Effector CD4-positive, alpha-beta T cell (primary cell): ENCODE data around the gene SAMD14.

Source experiments
- DNase-seq: peaks from one replicate; pipeline ENCODE4 v3.0.0-alpha.2; 2020

Gene SAMD14

DNA sequence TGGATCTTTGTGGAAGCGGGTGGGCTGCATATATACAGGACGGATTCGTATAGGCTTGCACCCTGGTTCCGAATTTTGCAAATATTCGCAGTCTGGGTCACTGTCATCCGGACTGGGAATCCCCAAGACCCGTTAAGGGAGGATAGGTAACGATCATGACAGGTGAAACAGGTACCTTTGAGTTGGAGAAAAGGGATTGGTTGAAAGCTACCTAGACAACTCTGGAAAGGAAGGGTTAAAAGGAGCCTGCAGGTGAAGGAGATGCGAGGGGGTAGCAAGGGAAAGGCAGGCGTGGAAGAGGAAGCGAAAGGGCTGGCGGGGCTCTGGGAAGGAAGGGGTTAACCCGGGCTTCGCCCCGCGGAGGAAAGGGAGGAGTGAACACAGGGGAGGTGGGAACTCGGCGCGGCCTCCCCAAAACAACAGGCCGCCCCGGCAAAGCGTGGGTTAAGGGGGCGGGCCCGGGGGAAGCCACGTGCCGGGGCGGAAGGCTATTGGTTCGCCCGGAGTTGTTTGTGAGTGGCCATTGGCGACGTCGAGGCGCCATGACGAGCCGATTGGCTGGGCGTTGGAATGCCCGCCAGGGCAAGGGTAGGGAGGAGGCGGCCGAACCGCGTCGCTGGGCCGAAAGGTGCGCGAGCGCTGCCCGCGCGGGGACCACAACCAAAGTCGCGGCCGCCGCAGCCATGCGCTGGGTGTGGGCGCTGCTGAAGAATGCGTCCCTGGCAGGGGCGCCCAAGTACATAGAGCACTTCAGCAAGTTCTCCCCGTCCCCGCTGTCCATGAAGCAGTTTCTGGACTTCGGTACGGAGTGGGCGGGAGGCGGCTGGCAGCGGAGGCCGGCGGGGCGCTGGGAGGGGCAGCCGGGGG lies 35.0 kb downstream of the SAMD14 start, which contains the start of gene PDK2:
TSS of gene PDK2 (plus strand) at position 599 of the 867 bp plus-strand sequence. CDS start at position 684, 85 bp downstream.
- peak; percentile 94 for DNase-seq

DNA sequence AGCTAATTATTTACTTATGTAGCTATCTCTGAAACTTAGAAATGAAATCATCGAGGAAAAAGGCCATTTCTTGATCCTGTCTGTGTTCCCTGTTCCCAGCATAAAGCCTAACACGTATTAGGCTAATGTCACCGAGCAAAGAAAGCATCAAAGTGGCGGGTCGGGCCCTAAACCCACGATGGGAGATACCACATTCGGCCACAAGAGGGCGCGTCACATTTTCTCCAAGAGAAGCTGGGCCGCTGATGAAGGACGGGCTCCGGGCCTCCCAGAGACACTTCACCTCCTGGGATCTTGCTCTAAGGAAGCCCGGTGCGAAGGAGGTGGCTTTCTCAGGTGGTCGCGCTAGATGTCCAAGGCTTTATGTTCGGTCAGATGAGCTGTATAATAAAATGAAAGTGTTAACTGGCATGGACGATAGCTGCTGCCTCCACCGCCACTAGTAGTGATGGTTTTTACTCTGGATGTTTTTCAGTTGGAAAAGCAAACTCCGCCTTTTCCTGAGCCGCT lies 35.7 kb downstream of the SAMD14 start:
- DNase-seq = peak; percentile 90

DNA sequence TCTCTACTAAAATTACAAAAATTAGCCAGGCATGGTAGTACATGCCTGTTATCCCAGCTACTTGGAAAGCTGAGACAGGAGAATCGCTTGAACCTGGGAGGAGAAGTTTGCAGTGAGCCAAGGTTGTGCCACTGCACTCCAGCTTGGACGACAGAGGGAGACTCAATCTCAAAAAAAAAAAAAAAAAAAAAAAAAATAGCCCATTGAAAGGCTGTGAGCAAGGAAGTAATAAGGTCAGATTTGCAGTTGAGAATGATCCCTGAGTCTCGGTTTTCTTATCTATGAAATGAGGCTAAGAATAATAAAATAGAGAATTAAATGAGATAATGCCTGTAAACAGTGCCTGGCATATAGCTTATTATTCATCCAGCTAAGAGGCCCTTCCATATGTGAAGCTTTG lies 36.2 kb downstream of the SAMD14 start:
- DNase-seq = no peak

DNA sequence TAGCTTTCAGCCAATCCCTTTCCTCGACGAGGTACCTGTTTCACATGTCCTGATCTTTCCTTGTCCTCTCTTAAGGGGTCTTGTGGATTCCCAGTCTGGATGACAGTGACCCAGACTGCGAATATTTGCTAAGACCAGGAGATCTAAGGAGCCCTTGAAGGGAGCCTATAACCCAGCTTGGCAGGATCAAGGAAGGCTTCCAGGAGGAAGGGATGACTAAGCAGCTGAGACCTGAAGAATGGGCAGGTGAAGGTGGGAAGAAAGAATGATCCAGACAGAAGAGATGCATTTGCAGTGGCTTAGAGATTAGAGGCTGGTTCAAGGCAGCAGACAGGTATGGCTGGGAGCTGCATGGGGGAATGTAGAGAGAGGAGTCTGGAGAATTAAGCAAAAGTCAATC lies 36.7 kb downstream of the SAMD14 start:
- DNase-seq = no peak

DNA sequence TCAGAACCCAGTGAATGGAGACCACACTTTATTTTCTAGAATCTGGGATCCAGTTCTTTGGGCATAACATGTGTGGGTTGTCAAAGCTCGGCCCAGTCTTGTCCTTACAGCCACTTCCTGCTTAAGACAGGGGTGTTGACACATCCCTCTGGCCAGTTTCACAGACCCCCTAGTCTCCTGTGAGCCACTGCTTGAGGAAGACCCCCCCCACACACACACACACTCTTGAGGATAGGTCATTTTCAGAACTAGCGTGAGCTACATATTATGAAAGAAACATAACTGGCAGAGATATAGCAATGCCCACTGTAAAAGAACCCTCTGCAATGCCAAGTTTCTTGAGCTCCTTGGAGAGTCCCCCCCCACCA lies 38.1 kb downstream of the SAMD14 start:
- no peak for DNase-seq

DNA sequence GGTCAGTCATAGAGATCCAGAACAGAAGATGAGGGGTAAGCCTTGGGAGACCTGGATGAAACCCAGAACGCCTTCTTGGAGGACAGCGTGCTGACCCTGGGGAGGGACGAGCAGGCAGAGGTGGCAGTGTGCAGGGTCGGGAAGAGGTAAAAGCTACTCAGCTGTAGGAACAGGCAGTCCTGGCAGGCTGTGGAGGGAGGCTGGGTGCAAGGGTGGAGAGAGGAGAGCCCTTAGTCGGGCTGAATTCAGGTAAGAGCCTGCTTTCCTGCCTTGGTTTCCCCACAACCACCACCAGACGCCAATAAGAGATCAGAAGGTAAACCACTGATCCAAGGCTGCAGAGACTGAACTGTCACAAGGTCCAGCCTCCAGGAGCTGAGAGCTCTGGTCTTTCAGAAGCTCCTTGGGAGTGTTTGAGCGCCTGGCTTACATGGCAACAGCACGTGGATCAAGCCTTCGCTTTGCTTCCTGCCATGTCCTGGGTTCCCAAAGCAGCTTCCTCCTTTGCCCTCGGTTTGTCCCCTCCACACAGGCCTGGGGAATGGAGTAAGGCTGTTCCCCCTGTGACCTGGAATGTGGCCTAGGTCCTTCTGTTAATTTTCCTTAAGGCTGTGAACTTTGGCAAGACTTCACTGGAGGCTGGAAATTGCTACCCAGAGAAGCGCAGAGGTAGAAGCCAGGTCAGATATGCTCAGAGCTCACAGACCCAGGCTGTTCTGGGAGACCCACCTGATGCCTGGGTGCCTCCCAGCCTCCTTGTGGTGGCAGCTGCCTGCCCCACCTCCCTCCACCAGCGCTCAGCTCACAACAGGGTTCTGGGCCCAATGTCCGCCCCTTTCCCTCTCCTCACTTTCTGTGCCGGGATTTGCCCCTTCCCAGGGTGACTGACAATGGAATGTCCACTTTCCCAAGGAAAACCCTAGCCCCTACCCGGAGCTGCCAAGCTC lies 38.7 kb downstream of the SAMD14 start:
- no peak for DNase-seq

DNA sequence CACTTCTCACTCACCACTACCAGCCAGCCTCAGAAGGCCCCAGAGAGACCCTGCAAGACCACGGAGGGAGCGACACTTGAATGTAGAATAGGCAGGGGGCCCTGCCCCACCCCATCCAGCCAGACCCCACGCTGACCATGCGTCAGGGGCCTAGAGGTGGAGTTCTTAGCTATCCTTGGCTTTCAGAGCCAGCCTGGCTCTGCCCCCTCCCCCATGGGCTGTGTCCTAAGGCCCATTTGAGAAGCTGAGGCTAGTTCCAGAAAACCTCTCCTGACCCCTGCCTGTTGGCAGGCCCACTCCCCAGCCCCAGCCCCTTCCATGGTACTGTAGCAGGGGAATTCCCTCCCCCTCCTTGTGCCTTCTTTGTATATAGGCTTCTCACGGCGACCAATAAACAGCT lies 39.9 kb downstream of the SAMD14 start:
- no peak for DNase-seq

DNA sequence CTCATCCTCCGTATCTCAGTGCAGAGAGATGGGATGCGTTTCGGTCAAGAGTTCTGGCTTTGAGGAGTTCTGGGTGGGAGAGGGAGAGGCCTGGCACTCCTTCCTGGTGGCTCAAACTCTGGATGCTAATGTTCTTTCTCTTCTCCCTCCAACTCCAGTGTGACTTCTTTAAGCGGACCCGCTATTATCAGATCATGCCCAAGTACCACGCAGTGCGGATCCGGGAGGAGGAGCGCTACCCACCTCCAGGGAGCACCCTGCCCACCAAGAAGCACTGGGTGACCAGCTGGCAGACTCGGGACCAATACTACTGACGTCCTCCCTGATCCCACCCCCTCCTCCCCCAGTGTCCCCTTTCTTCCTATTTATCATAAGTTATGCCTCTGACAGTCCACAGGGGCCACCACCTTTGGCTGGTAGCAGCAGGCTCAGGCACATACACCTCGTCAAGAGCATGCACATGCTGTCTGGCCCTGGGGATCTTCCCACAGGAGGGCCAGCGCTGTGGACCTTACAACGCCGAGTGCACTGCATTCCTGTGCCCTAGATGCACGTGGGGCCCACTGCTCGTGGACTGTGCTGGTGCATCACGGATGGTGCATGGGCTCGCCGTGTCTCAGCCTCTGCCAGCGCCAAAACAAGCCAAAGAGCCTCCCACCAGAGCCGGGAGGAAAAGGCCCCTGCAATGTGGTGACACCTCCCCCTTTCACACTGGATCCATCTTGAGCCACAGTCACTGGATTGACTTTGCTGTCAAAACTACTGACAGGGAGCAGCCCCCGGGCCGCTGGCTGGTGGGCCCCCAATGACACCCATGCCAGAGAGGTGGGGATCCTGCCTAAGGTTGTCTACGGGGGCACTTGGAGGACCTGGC lies 40.8 kb downstream of the SAMD14 start:
- no peak for DNase-seq

DNA sequence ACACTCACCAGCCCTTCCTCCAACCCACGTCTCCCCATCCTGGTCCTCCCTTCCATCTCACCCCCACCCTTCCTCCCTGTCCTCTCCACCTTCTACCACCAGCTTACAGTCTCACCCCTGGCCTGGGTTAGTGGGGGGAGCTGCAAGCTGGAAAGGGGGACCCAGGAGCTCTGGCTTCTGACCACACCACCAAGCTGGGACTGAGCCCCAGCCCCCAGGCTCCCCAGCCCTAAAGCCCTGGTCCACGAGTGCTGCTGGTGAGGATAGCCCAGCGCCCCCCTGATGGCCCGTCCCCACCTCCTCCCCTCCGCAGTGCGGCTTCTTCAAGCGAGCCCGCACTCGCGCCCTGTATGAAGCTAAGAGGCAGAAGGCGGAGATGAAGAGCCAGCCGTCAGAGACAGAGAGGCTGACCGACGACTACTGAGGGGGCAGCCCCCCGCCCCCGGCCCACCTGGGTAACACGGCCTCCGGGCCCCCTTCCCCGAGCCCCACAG lies 42.0 kb downstream of the SAMD14 start:
- no peak for DNase-seq

DNA sequence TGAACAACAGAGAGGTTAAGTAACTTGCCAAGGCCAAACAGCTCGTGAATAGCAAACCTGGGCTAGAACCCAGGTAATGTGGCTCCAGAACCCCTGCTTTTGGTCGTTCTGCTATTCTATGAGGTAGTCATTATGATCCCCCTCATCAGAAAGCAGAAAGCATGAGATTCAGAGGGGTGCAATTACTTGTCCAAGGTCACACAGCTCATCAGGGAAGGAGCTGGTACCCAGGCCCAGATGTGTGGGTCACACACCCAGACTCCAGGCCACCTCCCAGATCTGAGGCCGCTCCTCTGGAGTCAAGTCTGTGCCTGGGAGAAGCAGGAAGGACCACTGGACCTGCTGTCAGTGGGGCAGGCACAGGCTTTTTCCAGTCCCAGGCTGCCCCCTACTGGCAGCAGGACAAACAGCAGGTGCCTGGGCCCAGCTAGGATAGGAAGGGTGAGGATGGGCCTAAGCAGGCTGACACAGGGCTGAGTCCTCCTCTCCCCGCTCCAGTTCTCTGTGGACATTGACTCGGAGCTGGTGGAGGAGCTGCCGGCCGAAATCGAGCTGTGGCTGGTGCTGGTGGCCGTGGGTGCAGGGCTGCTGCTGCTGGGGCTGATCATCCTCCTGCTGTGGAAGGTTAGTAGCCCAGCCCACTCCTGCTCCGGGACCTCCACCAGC lies 42.6 kb downstream of the SAMD14 start:
- DNase-seq = peak; percentile 66

DNA sequence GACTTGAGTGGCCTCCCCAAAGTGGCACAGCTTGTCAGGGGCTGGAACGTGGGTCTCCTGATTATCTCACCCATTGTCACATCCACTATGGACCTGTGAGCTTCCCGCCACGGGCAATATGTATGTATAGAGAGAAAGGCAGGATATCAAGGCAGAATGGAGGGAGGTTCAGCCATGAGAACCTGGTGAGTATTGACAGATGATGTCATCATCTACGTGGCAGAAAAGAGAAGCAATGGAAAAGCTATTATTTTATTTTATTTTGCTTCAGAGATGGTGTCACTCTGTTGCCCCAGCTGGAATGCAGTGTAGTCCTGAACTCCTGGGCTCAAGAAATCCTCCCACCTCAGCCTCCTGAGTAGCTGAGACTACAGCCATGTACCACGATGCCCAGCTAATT lies 48.2 kb downstream of the SAMD14 start:
- no peak for DNase-seq

DNA sequence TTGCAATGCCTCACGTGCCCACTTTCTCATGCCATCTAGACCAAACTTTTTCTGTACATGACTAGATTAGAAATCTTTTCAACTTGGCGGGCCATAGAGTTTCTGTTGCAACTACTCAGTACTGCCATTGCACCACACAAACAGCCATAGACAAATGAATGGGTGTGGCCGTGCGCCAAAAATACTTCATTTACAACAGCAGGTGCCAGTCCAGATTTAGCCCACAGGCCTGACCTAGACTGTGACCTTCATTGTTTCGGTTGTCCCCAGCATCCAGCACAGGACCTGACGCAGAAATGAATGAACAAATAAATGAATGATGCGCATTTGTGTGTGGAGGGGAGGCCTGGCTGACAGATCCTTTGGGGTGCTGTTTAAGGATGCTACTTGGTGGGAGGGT lies 49.1 kb downstream of the SAMD14 start:
- DNase-seq = no peak

DNA sequence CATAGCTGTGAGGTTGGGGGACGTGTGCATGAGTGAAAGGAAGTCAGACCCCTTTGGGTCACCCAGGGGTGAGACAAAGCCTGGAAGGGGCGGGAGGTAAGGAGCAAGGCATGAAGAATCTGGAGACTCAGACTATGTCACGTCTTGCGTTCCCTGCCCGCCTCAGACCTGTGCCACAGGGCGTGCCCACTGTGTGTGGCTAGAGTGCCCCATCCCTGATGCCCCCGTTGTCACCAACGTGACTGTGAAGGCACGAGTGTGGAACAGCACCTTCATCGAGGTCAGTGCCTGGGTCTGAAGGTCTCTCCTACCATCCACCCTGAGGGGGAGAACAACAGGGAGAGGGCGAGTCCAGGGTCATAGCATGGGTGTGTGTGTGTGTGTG lies 49.9 kb downstream of the SAMD14 start:
- no peak for DNase-seq

DNA sequence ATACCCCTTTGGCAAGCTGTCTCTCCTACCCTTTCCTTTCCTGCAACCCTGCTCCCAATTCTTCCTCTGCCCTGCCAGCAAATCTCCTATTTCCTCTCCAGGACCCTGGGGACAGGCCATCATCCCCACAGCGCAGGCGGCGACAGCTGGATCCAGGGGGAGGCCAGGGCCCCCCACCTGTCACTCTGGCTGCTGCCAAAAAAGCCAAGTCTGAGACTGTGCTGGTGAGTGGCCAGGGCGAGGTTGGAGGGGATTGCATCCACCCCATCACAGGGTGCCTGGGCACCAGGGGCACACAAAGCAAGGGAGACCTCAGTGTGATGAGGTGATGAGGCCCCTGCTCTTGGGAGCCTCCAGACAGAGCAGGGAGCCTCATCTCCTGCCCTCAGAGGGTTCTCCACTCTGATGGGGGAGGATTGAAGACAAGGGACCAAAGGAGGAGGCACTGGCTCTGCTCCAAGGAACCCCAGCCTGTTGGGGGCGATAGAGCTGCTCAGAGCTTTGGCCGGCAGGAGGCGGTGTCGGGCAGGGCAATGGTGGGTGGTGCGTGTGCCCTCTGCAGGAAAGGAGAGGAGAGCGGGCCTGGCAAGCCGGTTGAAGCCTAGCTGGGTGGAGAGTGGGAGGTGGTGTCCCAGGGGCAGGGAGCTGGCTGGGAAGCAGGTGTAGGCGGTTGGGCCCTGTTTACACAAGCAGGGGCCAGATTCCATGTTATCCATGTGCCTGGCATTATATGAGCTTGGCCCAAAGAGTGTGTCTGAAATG lies 50.4 kb downstream of the SAMD14 start:
- no peak for DNase-seq

DNA sequence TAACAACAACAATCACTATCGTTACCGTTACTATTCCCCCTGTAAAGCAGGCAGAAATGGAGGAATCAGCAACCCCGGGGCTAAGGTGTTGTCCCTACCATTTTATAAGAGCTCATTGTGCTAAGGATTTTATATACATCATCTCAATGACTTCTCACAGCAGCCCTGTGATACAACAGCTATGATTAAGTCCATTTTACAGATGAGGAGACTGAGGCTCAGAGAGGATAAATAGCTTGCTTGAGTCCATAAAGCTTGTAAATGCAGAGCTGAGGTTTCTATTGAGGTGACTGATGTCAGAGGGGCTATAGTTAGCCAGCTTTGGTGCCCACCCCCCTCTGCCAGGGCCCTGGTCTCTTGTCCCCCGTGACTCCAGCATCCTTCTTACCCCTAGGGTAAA lies 51.5 kb downstream of the SAMD14 start:
- DNase-seq = no peak

DNA sequence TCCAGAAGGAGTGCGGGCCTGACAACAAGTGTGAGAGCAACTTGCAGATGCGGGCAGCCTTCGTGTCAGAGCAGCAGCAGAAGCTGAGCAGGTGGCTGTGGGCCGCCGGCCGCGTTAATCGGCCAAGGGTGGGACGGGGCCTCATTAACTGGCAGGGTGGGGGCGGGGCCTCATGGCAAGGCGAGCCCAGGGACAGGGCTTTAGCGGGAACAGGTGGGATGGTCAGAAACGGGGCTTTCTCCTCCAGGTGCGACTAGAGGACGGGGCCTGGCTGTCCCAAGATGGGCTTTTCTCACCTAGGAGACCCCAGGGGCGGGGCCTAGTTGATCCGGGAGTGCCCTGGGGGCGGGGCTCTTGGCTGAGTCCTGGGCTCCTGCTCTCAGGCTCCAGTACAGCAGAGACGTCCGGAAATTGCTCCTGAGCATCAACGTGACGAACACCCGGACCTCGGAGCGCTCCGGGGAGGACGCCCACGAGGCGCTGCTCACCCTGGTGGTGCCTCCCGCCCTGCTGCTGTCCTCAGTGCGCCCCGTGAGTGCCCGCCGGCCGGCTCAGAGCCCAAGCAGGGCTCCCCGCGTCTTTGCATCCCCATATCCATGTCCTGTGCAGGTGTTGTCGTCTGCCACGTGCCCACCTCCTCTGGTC lies 53.2 kb downstream of the SAMD14 start:
- no peak for DNase-seq

DNA sequence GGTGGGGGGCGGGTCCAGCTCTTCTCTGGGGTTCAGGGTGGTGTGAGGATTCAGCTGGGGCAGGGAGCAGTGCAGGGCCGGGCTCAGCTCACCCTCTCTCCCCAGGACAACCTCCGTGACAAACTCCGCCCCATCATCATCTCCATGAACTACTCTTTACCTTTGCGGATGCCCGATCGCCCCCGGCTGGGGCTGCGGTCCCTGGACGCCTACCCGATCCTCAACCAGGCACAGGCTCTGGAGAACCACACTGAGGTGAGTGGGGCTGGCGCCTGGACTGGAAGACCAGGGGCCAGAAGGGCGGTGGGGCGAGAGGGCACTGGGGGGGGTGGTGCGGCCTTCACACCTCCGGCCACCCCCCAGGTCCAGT lies 53.8 kb downstream of the SAMD14 start:
- no peak for DNase-seq

DNA sequence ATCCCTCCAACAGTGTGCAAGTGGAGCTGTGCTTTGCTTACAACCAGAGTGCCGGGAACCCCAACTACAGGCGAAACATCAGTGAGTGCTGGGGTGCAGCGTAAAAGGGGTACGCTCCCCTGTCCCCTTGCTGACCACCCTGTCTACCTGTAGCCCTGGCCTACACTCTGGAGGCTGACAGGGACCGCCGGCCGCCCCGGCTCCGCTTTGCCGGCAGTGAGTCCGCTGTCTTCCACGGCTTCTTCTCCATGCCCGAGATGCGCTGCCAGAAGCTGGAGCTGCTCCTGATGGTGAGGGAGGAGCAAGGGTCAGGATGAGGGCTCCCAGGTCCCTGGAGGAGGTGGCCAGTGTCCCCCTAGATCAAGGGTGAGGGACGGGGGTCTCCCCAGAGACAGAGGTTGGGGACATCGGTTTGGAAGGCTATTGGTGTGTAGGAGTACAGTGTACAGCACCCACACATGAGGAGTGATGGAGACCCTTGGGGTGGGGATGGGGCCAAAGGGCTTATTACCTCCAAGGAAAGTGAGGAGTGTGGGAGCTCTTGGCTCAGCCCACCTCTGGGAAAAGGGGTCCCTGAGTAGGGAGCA lies 54.4 kb downstream of the SAMD14 start:
- DNase-seq = no peak

DNA sequence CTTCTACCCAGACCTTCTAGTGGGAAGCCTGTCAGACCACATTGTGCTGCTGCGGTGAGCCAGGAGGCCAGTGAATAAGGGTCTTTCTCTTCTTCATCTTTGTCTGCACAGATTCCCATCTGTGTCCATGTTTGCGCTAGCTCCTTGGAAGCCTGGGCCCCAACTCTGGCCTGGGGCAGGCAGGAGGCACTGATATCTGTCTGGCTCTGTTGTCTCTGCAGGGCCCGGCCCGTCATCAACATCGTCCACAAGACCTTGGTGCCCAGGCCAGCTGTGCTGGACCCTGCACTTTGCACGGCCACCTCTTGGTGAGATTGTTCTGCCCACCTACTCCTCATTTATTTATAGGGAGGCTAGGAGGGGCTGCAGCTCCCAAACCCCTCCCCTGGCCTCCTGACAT lies 55.7 kb downstream of the SAMD14 start:
- no peak for DNase-seq

DNA sequence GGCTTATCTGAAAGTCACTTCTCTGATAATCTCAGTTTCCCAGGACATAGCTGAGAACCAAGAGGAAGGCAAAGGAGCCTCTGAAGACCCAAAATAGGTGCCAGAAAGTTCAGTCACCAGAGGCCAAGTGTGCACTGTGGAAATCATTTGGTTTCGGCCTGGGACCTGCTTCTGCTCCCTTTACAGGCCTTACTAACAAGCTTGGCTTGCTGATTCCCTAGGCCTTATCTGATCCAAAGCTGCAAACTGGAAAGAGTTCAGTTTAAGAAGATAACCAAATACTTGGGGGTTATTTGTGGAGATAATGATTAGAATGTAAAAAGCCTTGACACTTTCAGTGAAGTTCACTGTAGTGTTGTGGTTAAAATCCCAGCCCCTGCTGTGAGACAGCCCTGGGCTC lies 57.0 kb downstream of the SAMD14 start:
- no peak for DNase-seq
